GM13976 (cell line): ENCODE data around the gene LHX5.

Source experiments
- DNase-seq: peaks from one replicate; pipeline ENCODE4 v3.0.0; 2012; ENCODE audit warnings: low spot score
- in situ Hi-C: fragments of 300-500 bp; cut with MboI; formaldehyde crosslinking; loops from one replicate; pipeline ENCODE4 v1.12.0; 2022; ENCODE audit warnings: low sequenced_read_pairs, mixed read lengths, inconsistent platforms; ENCODE audit not compliant: unreplicated experiment
- TF ChIP-seq, protein P1 (sequence below): IDR thresholded peaks from 2 replicates; pipeline ENCODE4 v1.5.1; 2012; ENCODE audit warnings: borderline replicate concordance, mild to moderate bottlenecking; ENCODE audit not compliant: insufficient read depth; ENCODE audit errors: extremely low read depth, missing control alignments, control extremely low read depth

Gene LHX5

DNA sequence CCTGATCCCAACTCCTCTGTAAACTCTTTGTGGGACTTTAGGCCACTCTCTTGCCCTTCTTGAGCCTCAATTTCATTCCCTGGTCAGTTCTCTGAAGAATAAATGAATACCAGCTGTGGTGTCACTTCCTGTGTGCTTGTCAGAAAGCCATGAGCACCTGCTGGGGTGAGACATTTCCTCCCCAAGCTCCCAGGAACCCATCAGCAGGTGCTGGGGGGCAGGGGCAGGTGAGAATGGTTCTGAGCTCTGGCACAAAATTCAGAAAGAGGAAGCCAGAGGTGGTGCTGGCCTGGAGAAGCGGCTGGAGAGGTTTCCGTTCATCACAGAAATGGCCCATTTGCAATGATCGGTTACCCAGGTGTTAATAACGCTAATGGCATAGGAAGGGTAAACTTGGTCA lies 14.9 kb downstream of the LHX5 start:
- in situ Hi-C loops, result loop anchor here (25.0 kb wide), 2 partner anchors 456 to 956 kb away; partner anchors contain the start of gene TBX5
- no peak for DNase-seq

DNA sequence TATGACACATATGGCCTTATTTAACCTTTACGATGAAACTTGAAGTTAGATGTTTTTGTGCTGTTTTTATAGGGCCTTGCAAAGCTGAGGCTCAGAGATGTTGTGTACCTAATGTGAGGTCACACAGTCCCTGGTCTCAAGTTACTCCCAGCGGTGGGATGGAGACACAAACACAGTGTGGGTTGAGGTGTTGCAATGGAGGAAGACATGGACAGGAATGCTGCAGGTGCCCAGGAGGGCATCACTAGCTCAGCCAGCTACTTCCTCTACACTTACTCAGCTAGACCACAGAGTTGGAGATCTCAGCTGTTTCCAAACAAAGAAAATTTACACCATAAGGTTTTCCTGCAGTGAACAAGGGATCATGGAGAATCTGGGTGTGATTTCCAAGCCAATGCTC lies 15.5 kb downstream of the LHX5 start:
- no peak for DNase-seq
- TF ChIP-seq, protein P1, sequence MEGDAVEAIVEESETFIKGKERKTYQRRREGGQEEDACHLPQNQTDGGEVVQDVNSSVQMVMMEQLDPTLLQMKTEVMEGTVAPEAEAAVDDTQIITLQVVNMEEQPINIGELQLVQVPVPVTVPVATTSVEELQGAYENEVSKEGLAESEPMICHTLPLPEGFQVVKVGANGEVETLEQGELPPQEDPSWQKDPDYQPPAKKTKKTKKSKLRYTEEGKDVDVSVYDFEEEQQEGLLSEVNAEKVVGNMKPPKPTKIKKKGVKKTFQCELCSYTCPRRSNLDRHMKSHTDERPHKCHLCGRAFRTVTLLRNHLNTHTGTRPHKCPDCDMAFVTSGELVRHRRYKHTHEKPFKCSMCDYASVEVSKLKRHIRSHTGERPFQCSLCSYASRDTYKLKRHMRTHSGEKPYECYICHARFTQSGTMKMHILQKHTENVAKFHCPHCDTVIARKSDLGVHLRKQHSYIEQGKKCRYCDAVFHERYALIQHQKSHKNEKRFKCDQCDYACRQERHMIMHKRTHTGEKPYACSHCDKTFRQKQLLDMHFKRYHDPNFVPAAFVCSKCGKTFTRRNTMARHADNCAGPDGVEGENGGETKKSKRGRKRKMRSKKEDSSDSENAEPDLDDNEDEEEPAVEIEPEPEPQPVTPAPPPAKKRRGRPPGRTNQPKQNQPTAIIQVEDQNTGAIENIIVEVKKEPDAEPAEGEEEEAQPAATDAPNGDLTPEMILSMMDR, result no peak
- in situ Hi-C loops, result loop anchor here (25.0 kb wide), 2 partner anchors 456 to 956 kb away; partner anchors contain the start of gene TBX5

More for the DNA sequence above, 14.9 kb downstream of the LHX5 start:
- TF ChIP-seq, protein P1, result no peak

DNA sequence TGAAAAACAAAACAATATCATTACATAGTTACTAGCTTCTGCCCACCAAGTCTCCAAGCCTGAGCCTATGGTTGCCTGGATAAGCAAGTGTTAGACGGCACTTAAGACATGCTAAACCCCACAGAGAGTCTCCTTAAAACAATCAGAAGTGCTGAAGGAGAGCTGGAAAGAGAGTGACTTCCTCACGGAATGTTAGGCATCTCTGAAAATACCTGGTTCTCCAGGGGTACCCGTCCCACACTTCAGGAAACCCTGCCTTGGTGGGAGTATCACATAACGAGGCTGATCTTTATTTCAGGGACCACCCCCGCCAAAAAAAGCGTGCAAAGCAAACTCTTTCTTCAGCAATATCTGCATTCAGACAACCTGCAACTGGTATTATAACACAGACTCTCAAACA lies 18.3 kb downstream of the LHX5 start:
- TF ChIP-seq, protein P1, result no peak
- DNase-seq, result no peak
- in situ Hi-C loops, result loop anchor here (25.0 kb wide), 2 partner anchors 459 to 959 kb away; partner anchors contain the start of gene TBX5

DNA sequence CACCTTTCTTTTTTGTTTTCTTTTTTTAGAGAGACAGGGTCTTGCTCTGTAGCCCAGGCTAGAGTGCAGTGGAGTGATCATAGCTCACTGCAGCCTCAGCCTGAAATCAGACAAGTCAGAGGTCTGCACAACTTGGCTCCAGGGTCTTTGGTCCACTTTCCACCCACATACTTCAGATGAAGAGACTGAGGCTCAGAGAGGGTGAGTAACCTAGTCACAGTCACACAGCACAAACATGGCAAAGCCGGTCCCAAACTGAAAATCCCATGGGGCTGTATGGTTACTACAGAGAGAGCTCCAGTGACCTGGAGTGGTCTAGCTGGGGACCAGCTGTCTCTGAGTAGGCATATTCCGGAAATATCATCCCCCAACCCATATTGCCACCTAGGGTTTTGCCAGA lies 19.2 kb downstream of the LHX5 start:
- no peak for DNase-seq
- in situ Hi-C loops, result loop anchor here (25.0 kb wide), 2 partner anchors 460 to 960 kb away; partner anchors contain the start of gene TBX5
- TF ChIP-seq, protein P1, result no peak

DNA sequence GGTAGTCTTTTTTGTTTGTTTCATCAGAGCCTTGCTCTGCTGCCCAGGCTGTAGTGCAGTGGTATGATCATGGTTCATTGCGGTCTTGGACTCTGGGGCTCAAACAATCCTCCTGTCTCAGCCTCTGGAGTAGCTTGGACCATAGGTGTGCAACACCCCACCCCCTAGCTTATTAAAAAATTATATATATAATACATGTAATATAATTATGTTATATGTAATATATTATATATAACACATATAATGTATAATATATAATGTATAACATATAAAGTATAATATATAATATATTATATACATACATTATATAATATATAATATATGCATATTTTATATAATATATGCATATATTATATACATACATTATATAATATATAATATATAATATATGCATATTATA lies 21.8 kb downstream of the LHX5 start:
- in situ Hi-C loops, result loop anchor here (25.0 kb wide), 2 partner anchors 462 to 962 kb away; partner anchors contain the start of gene TBX5
- TF ChIP-seq, protein P1, result no peak
- DNase-seq, result no peak

DNA sequence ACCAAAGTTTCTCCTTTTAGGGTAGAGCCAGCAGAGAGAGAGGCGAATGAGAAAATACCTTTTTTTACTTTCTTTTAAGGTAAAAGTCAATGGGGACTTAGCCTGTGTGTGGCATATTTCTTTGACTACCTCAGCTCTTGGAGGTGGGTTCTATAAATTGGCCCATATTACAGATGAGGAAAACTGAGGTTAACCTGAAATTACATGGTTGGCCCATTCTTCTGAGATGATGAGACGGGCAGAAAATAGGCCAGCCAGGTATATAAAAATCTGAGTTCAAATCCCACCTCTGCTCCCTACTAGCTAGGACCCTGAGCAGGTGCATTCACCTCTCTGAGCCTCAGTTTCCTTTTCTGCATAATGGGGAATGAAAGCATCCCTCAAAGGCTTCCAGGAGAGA lies 22.4 kb downstream of the LHX5 start:
- no peak for DNase-seq
- TF ChIP-seq, protein P1, result no peak
- in situ Hi-C loops, result no loop called here
